Kidney (tissue), 14 donors: ENCODE results near the gene TBCE. TPM values are rescaled to one million over a fixed set of nuclear protein-coding genes. Genes with fewer than 3 reads are reported as not detected.

Experiments used
- DNase-seq, 5 donors: peaks; one replicate each; pipeline ENCODE4 v3.0.0-alpha.2; 2013 to 2020
- FAIRE-seq: peaks from 2 replicates; lab custom pipeline; 2012; peaks lifted over from hg19 to GRCh38; lab: Jason Lieb, UNC
- H3K27ac ChIP-seq, 2 donors: one replicate each; pipeline ENCODE4 v1.7.0; 2013; ENCODE audit warnings: low read depth in 2 of 2, low read length in 2 of 2, inconsistent platforms in 1 of 2
- H3K27me3 ChIP-seq: one replicate; pipeline ENCODE4 v1.7.1; 2013; ENCODE audit warnings: low read length, inconsistent platforms; ENCODE audit not compliant: control insufficient read depth, insufficient read depth
- H3K36me3 ChIP-seq, 3 donors: one replicate each; pipeline versions ENCODE4 v1.7.0 to v1.7.1; 2013; ENCODE audit warnings: low read length in 3 of 3, control low read depth in 1 of 3, inconsistent platforms in 1 of 3; ENCODE audit not compliant: insufficient read depth in 3 of 3, control insufficient read depth in 2 of 3
- H3K4me1 ChIP-seq, 3 donors: one replicate each; pipeline versions ENCODE4 v1.7.0 to v1.7.1; 2013; ENCODE audit warnings: low read length in 3 of 3, inconsistent platforms in 1 of 3, low read depth in 1 of 3; ENCODE audit not compliant: control insufficient read depth in 2 of 3, insufficient read depth in 2 of 3
- H3K4me3 ChIP-seq, 3 donors: one replicate each; pipeline versions ENCODE4 v1.7.0 to v1.8.1; 2013; ENCODE audit warnings: low read length in 3 of 3, control low read depth in 1 of 3, inconsistent platforms in 1 of 3
- H3K9ac ChIP-seq, 3 donors: one replicate each; pipeline versions ENCODE4 v1.7.0 to v1.7.1; 2013; ENCODE audit warnings: low read length in 3 of 3, control low read depth in 1 of 3, inconsistent platforms in 1 of 3
- H3K9me3 ChIP-seq, 3 donors: one replicate each; pipeline versions ENCODE4 v1.7.0 to v1.7.1; 2013; ENCODE audit warnings: low read length in 3 of 3, control low read depth in 1 of 3, inconsistent platforms in 1 of 3; ENCODE audit not compliant: control insufficient read depth in 2 of 3, insufficient read depth in 1 of 3
- CTCF ChIP-seq: IDR thresholded peaks from 3 replicates; pipeline ENCODE4 v1.5.1; 2012; ENCODE audit warnings: mild to moderate bottlenecking, moderate library complexity, borderline replicate concordance; ENCODE audit not compliant: insufficient read depth; ENCODE audit errors: extremely low read depth
- intact Hi-C: fragments of 100-400 bp; cut with DNase I; formaldehyde crosslinking; loops from one replicate; pipeline ENCODE4 v1.11.1; 2022
- polyA plus RNA-seq: library from polyadenylated mRNA; stranded (reverse); fragments of 350-450 nt; fragmentation: Illumina TruSeq; extraction: RNeasy Lipid Tissue Mini Kit (QIAGEN cat#74804); gene quantifications from one replicate; pipeline ENCODE4 v1.2.3, GENCODE V29; 2014; ENCODE audit warnings: low read depth, low replicate concordance; ENCODE audit not compliant: insufficient read depth
- total RNA-seq: library from RNA; stranded (reverse); fragmentation: NEBNext Ultra II Directional; extraction: Animal tissue kit (Norgen Biotek cat#: 25700); gene quantifications from one replicate; pipeline ENCODE4 v1.2.1, GENCODE V29; 2021
- donor health status: control.
- donor health status: control.
- donor health status: control.
- donor health status: control.
- donor health status: control.
- donor health status: DM: yes; HTN: yes; CAD: no.
- donor health status: Normal renal cell carcinoma (clear cell type).

Gene TBCE
- total and polyA plus RNA-seq, 2 donors from 2014 or later: 15.1 to 22.6 TPM

- H3K4me3 ChIP-seq: no peak overlapping the region
- DNase-seq: no peak
- H3K9ac ChIP-seq: no peak overlapping the region
- no peak for FAIRE-seq
- no peaks in the 10 kb centered on the region for H3K9me3 ChIP-seq
- no peak overlapping the region for H3K27ac ChIP-seq
- H3K4me1 ChIP-seq: no peaks in the 10 kb centered on the region
- no peaks in the 10 kb centered on the region for H3K27me3 ChIP-seq
- no peaks in the 10 kb centered on the region for H3K36me3 ChIP-seq
- intact Hi-C loops: no loop called here
- TF ChIP-seq CTCF: no peak
These were observed 24.6 kb downstream of the TBCE start for GRCh38 chr1:235391874-235392273.

GRCh38 chr1:235397733-235398132, 30.5 kb downstream of the TBCE start:
- H3K4me3 ChIP-seq: no peak overlapping the region
- H3K36me3 ChIP-seq: no peaks in the 10 kb centered on the region
- no peak overlapping the region for H3K27ac ChIP-seq
- H3K27me3 ChIP-seq: no peaks in the 10 kb centered on the region
- TF ChIP-seq CTCF: no peak
- intact Hi-C loops: no loop called here
- no peak for DNase-seq
- H3K9ac ChIP-seq: no peak overlapping the region
- no peaks in the 10 kb centered on the region for H3K9me3 ChIP-seq
- FAIRE-seq: no peak
- H3K4me1 ChIP-seq: peaks cover 0 to 1% (median 0%) of the 10 kb centered on the region in 3 donors

GRCh38 chr1:235399661-235400060, 32.4 kb downstream of the TBCE start:
- DNase-seq (no peak), FAIRE-seq (no peak)
- peaks cover 0 to 6% (median 2%) of the 10 kb centered on the region in 3 donors for H3K4me1 ChIP-seq
- H3K9me3 ChIP-seq: no peaks in the 10 kb centered on the region
- no peak for TF ChIP-seq CTCF
- no peak overlapping the region for H3K9ac ChIP-seq
- H3K27me3 ChIP-seq: no peaks in the 10 kb centered on the region
- intact Hi-C loops: no loop called here
- H3K4me3 ChIP-seq: no peak overlapping the region
- no peak overlapping the region for H3K27ac ChIP-seq
- H3K36me3 ChIP-seq: no peaks in the 10 kb centered on the region

- intact Hi-C loops: no loop called here
- Histone ChIP-seq H3K9ac (no peak overlapping the region), H3K36me3 (no peaks in the 10 kb centered on the region), H3K9me3 (no peaks in the 10 kb centered on the region), H3K4me1 (peaks cover 0 to 6% (median 2%) of the 10 kb centered on the region in 3 donors), H3K4me3 (no peak overlapping the region), H3K27me3 (no peaks in the 10 kb centered on the region), H3K27ac (no peak overlapping the region)
- no peak for DNase-seq
- no peak for FAIRE-seq
- TF ChIP-seq CTCF: no peak
These were observed 34.0 kb downstream of the TBCE start for GRCh38 chr1:235401251-235401650.
